Ramos (cell line): Measurements from ENCODE around the gene ZFAND6.
"Not testable (repeated sequence)": the region's sequence is repeated elsewhere in the genome, so short reads cannot be mapped to it uniquely, and the experiment has no call there.

ENCODE experiments used
- in situ Hi-C: fragments of 300-500 bp; cut with MboI; formaldehyde crosslinking; loops from one replicate; pipeline ENCODE4 v1.14.3; 2022; ENCODE audit warnings: low sequenced_read_pairs; ENCODE audit not compliant: unreplicated experiment

ZFAND6 gene

DNA sequence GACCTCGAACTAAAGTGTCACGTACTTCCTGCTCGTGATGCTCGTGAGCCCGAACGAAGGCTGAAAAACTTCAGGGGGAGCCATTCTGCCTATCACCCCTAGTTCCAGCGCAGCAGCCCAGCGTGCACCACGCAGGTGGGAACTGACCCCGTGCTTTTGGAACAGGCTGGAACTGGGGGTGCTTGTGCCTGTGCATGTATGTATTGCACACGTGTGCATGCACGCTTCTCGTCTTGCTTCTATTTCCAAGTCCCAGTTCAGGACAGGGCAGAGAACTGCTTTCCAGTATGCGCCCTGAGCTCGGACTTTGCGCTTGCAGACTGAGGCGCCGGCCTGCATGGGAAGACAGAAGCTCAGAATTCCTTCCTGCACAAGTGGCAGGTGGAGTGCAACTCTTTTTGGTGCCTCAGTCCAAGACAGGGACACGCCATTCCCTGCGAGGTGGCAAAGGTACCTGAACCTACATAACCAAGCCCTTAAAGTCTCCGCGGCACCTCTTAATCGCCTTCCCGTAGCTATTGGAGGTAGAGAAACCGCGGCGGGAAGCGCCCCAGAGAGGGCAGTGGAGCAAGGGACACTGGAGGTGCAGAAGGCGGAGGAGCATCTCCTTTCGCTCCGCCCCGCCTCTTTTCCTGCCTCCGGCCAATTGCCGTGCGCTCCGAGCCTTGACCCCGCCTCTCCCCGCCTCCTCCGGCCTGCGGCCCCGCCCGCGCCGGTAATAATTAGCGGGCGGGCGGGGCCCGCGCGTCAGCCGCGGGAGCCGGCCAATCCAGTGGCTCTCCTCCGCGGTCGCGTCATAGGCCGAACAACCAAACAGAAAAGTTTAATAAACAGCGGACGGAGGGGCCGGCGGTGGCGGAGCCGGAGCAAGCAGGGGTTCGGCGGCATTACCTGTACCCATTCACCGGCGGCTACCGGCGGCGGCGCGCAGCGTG, at the start of gene ZFAND6:
ZFAND6 (plus strand) TSS at position 826 of the 935 bp plus-strand sequence. CDS start 60,669 bp downstream, outside the sequence.
- in situ Hi-C loops, result no loop called here

DNA sequence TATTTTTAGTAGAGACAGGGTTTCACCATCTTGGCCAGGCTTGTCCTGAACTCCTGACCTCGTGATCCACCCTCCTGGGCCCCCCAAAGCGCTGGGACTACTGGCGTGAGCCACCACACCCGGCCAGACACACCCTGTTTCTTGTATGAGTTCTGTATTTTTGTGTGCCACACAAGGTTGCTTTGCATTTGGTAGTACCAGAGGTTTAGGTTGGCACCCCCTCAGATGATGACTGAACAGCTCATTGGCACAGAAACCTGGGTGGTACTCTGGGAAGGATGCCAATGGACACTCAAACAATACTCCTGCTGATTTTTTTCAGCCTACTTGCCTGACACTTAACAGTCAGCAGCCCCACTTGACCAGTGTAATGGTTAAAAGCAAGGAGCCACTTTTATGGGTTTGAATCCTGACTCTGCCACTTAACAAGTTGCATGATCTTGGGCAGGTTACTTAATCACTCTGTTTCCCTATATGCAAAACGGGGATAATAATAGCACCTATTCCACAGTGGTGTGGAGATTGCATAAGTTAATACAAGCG, 49.3 kb upstream of the ZFAND6 start:
- in situ Hi-C loops, result no loop called here

DNA sequence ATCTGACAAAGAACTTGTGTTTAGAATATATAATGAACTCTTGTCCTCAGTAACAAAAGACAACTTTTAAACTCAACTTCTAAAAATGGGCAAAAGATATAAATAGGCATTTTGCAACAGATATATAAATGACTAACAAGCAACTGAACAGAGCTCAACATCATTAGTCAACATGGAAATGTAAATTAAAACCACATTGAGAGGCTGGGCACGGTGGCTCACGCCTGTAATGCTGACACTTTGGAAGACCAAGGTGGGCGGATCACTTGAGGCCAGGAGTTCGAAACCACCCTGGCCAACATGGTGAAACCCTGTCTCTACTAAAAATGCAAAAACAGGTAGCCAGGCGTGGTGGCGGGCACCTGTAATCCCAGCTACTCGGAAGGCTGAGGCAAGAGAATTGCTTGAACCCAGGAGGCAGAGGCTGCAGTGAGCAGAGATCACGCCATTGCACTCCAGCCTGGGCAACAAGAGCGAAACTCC, 48.4 kb upstream of the ZFAND6 start:
- in situ Hi-C loops, result not testable (repeated sequence)

DNA sequence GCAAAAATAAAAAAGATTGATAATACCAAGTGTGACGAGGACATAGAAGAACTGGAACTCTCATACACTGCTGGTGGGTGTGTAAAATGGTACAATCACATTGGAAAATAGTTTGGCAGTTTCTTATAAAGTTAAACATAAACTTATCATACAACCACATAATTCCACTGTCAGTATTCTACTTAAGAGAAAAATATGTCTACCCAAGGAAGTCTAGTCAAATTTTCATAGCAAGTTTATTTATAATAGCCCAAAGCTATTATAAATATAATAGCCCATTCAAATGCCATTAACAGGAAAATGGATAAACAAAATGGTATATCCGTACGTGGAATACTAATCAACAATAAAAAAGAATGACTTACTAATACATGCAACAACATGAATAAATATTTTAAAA, 47.9 kb upstream of the ZFAND6 start:
- in situ Hi-C loops, result no loop called here

DNA sequence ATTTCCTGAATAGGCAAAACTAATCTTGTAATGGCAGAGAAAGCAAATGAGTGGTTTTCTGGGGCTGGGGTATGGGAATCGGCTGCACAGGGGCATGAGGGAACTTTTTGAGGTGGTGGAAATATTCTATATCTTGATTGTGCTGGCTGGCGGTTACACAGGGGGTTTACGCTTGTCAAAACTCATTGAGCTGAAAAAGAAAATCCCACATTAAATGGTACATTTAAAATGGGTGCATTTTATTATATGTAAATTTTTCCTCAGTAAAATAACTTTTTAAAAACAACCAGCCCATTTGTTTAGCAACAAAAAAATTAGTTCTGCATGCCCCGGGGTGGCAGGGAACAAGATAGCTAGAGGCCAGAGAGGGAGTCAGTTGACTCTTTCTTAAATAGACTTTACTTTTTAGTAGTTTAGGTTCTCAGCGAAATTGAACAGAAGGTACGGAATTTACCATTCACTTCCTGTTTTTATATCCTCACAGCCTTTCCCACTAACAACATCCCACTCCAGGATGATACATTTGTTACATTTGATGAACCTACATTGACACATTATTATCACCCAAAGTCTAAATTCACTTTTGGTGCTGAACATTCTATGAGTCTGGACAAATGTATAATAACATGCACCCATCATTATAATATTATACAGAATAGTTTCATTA, 47.3 kb upstream of the ZFAND6 start:
- in situ Hi-C loops, result no loop called here

DNA sequence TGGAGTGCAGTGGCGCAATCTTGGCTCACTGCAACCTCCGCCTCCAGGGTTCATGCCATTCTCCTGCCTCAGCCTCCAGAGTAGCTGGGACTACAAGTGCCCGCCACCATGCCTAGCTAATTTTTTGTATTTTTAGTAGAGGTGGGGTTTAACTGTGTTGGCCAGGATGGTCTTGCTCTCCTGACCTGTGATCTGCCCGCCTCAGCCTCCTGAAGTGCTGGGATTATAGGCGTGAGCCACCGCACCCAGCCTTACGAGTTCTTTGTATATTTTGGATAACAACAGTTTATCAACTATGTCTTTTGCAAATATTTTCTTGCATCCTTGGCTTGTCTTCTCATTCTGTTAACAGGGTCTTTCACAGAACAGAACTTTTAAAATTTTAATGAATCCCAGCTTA, 45.3 kb upstream of the ZFAND6 start:
- in situ Hi-C loops, result not testable (repeated sequence)

DNA sequence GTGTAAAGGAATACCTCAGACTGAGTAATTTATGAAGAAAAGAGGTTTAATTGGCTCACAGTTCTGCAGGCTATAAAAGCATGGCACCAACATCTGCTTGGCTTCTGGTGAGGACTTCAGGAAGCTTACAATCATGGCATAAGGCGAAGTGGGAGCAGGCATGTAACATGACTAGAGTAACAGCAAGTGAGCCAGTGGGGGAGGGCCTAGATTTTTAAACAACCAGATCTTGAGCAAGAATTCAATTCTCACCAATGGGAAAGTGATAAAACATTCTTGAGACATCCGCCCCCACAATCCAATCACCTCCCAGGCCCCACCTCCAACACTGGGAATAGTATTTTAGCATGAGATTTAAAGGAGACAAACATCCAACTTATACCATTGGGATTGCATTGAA, 44.3 kb upstream of the ZFAND6 start:
- in situ Hi-C loops, result no loop called here

DNA sequence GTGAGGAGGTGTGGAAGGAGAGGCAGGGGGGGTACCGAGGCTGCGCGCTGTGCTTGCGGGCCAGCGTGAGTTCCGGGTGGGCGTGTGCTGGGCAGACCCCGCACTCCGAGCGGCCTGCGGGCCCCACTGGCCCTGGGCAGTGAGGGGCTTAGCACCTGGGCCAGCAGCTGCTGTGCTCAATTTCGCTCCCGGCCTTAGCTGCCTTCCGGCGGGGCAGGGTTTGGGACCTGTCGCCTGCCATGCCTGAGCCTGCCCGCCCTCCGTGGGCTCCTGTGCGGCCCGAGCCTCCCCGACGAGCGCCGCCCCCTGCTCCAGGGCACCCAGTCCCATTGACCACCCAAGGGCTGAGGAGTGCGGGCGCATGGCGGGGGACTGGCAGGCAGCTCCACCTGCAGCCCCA, 43.0 kb upstream of the ZFAND6 start:
- in situ Hi-C loops, result not testable (repeated sequence)

DNA sequence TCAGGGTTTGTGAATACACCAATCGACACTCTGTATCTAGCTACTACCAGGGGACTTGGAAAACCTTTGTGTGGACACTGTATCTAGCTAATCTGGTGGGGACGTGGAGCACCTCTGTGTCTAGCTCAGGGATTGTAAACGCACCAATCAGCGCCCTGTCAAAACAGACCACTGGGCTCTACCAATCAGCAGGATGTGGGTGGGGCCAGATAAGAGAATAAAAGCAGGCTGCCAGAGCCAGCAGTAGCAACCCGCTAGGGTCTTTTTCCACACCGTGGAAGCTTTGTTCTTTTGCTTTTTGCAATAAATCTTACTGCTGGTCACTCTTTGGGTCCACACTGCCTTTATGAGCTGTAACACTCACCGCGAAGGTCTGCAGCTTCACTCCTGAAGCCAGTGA, 42.3 kb upstream of the ZFAND6 start:
- in situ Hi-C loops, result not testable (repeated sequence)

DNA sequence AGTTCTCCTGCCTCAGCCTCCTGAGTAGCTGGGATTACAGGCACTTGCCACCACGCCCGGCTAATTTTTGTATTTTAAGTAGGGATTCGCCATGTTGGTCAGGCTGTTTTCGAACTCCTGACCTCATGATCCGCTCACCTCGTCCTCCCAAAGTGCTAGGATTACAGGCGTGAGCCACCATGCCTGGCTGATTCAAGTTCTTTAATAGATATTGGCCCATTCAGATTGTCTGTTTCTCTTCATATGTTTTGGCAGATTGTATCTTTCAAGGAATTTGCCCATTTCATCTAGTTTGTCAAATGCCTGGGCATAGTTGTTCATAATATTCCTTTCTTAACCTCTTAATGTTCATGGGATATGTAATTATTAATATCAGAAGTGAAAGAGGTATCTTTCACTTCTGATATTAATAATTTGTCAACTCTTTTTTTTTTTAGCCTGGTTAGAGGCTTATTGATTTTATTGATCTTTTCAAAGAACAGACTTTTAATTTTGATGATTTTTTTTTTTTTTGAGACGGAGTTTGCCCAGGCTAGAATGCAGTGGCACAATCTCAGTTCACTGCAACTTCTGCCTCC, 40.2 kb upstream of the ZFAND6 start:
- in situ Hi-C loops, result no loop called here

DNA sequence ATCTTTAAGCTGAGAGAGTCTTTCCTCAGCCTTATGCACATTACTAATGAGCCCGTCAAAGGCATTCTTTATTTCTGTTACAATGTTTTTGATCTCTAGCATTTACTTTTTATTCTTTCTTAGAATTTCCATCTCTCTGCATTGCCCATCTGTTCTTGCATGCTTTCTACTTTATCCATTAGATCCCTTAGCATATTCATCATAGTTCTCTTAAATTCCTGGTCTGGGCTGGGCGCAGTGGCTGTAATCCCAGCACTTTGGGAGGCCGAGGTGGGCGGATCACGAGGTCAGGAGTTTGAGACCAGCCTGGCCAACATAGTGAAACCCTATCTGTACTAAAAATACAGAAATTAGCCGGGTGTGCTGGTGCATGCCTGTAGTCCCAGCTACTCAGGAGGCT, 39.3 kb upstream of the ZFAND6 start:
- in situ Hi-C loops, result not testable (repeated sequence)

DNA sequence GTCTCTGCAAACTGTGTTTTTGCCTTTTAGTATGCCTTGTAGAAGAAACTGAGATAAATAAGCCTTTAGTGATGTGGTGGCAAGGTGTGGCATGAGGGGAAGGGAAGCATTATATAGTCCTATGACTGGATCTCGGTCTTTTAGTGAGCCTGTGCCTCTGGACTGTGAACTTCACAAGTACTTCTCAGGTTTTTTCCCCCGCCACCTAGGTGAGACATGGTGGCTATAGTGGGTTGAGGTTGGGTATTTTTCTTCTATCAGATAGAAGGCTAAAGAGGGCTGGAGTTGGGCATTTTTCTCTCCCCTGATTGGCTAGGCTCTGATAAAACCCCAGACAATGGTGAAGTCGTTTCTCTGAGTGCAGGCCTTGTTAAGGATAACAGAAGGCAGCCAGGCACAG, 38.7 kb upstream of the ZFAND6 start:
- in situ Hi-C loops, result no loop called here

DNA sequence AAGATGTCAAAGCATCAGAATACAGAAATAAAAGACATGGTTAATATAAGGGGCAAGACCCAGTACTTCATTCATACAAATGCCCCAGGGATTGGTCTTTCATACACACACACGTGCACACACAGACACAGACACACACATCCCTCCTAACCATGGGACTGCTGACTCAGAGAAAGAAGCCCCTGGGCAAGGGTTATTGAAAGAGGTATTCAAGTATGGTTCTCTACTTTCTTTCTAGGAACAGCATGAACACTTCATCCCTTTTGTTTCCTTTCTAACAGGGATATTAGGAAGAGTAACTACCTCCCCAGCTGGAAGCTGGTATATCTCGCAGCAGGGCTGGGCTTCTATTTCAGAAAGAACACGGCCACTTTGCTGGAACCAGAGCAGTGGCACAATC, 33.2 kb upstream of the ZFAND6 start:
- in situ Hi-C loops, result no loop called here

DNA sequence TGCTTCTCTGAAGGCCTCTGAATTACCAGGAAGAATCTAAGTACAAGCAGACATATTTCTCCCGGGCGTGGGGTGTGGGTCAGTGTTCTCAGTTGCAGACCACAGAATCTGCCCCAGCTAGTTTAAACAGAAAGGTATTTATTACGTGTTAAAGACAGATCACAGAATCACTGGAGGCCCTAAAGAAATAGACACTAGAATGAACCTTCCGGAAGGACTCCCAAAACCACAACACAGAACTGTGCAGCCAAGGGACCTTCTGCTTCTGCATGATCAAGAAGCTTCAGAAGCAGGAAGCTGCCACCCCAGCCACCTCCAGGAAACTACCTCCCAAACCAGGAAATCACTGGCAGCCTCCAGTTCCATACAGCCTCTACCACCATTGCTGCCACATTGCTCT, 32.7 kb upstream of the ZFAND6 start:
- in situ Hi-C loops, result no loop called here

DNA sequence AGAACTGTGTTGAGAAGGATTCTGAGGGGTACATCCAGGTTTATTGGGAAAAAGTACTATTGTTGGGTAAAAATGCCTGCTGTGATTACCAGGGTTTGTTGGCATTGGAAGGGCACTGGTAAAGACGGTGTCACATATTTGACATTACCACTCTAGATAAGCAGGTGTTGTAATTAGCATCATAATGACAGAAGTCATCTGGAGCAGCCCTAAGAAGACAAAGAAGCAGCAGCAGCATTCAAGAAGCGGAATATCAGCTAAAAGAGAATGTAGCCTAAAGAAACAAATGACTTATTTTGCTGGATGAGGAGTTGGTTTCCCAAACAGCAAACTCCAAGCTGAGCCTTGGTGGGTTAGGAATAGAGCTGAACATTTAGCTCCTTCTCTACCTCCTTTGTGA, 30.5 kb upstream of the ZFAND6 start:
- in situ Hi-C loops, result no loop called here

DNA sequence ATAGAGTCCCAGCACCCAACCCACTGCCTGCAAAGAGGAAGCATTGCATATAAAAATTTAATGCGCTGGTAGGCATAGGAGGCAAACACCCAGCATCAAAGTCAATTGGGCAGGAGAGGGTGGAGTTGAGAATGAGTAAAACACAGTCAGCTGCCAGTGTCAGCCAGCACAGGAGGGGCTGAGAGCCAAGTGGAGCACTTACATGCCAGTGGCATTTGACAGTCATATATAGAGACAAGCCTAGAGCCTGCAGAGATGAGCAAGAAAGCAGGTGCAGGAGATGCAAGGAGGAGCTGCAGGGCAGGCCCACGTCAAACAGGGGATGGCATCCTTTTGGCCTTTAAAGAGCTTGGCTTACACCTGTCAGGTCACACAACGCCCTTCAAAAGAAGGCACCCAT, 27.6 kb upstream of the ZFAND6 start:
- in situ Hi-C loops, result no loop called here

DNA sequence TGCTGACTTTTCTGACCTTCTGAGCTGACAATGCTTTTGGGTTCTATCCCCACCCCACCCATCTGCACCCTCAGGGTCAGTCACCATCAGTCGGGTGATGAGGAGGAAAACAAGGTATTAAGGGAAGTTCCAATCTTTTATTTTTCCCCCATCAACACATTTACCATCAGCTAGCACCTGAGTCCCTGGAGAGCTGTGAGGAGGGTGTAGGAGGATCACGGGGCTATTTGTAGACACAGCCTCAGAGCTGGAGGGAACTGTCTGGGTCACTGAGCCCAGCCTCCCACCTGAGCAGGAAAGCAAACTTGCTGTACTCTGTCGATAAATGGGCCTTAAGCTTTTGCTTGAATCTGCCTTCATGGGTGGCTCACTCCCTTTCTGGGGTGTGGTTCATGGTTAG, 24.8 kb upstream of the ZFAND6 start:
- in situ Hi-C loops, result no loop called here

DNA sequence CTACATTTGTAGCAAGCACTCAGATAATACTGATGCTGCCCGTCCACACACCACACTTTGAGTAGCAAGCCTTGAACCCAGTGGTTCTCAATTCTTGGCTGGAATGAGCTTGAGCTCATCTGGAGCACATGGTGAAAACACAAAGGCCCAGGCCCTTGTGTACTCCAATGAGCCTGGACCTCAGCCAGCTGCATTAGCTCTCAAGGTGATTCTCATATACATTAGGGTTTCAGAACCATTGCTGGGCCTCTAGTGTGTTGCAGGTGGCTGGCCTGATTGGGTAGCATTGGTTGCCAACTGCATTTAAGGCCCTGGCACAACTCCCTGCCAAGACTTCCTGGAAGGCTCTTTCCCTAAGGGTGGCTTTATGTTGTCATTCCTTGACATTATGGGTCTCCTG, 23.4 kb upstream of the ZFAND6 start:
- in situ Hi-C loops, result no loop called here

DNA sequence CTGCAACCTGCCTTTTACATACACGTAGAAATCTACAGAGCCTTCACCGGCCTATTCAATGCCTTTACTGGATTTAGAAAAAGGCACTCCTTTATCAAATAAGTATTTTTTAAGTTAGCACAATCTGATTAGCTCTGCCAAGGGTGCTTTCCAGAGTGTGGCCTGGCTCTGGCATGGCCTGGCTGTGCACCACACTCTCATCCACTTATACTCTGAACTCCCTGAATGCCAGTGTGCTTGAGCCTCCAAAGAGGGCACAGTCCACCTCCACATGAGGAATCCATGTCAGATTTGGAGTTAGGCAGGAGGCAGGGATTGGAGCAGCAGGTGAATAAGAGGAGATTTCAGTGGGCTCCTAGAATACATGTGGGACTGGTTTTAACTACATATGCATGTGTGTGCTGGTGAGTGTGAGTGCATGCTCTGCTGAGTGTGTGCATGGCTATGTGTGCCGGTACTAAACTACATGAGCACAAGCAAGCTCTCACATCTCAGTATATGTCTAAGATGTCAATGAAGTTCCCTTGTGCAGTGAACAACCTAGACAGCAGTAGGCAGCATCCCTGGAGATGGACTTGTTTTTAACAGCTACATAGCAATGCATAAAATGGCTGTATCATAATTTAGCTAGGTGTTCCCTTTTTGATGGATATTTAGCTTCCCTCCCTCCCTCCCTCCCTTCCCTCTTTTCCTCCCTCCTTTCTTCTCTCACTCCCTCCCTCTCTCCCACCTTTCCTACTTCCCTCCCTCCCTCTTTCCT, 17.8 kb upstream of the ZFAND6 start:
- in situ Hi-C loops, result no loop called here

DNA sequence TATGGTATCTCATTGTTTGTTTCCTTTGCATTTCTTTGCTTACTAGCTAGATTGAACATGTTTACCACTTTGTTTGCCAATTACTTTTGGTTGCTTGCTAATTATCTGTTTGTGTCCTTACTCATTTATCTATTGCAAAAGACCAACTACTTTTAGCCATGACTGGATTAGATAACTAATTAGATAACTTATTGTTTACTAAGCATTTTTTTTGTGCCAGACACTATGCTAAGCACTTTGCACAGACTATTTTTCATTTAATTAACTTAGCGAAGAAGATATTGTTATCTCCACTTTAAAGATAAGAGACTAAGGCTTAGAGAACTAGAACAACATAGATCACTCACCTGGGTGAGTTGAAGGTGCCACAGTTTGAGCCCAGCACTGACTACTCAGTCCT, 16.9 kb upstream of the ZFAND6 start:
- in situ Hi-C loops, result no loop called here
